ENCODE results near the gene SCN5A. TPM values are rescaled to one million over a fixed set of nuclear protein-coding genes. Genes with fewer than 3 reads are reported as not detected.

The SCN5A gene
- total and polyA plus RNA-seq, 2 of the 13 experiments (the other 11 are each of a cell fraction or from before 2014, with no cell fraction given): 0.22 TPM; not detected in 1

- ChIA-PET POLR2A (no interaction called here), CTCF (ENCODE audit: low intra/inter-chr PET ratio, low total read pairs) (no interaction called here)
- 0% methylated on average over 2 of the region's 6 CpGs for WGBS (ENCODE audit: low lambda C conversion rate)
- ATAC-seq: no peak
- no peak overlapping the region for H3K27ac ChIP-seq (ENCODE audit: extremely low read length, insufficient read depth, low read length)
- no peak overlapping the region for H2AFZ ChIP-seq (ENCODE audit: low read length)
- BruUV-seq (replicated peaks): no TSS peak
- TF ChIP-seq TAF1 (CRISPR knock-in tag; IDR thresholded peaks at IDR 0.05): no peak
- TF ChIP-seq, protein P1, sequence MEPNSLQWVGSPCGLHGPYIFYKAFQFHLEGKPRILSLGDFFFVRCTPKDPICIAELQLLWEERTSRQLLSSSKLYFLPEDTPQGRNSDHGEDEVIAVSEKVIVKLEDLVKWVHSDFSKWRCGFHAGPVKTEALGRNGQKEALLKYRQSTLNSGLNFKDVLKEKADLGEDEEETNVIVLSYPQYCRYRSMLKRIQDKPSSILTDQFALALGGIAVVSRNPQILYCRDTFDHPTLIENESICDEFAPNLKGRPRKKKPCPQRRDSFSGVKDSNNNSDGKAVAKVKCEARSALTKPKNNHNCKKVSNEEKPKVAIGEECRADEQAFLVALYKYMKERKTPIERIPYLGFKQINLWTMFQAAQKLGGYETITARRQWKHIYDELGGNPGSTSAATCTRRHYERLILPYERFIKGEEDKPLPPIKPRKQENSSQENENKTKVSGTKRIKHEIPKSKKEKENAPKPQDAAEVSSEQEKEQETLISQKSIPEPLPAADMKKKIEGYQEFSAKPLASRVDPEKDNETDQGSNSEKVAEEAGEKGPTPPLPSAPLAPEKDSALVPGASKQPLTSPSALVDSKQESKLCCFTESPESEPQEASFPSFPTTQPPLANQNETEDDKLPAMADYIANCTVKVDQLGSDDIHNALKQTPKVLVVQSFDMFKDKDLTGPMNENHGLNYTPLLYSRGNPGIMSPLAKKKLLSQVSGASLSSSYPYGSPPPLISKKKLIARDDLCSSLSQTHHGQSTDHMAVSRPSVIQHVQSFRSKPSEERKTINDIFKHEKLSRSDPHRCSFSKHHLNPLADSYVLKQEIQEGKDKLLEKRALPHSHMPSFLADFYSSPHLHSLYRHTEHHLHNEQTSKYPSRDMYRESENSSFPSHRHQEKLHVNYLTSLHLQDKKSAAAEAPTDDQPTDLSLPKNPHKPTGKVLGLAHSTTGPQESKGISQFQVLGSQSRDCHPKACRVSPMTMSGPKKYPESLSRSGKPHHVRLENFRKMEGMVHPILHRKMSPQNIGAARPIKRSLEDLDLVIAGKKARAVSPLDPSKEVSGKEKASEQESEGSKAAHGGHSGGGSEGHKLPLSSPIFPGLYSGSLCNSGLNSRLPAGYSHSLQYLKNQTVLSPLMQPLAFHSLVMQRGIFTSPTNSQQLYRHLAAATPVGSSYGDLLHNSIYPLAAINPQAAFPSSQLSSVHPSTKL (CRISPR knock-in tag; IDR thresholded peaks at IDR 0.05): no peak
- no peak for TF ChIP-seq ZNF260 (CRISPR knock-in tag; IDR thresholded peaks at IDR 0.05; ENCODE audit: borderline replicate concordance, low read depth)
- no peak for TF ChIP-seq SRSF1 (optimal IDR thresholded peaks at IDR 0.05; ENCODE audit: low read depth, low read length)
- TF ChIP-seq CCDC6 (CRISPR knock-in tag; IDR thresholded peaks at IDR 0.05): no peak
- H4K20me1 ChIP-seq (ENCODE audit: insufficient read depth, low read length): 0 out of 2 replicates have a peak, but pooled peaks cover 2% of the 10 kb centered on the region
- no peaks in the 10 kb centered on the region for H3K36me3 ChIP-seq (replicated peaks in 1 of 2; ENCODE audit: control insufficient read depth in 1 of 2, insufficient read depth in 2 of 2, low read length in 2 of 2)
- H3K9ac ChIP-seq (ENCODE audit: insufficient read depth, low read depth, low read length): no peak overlapping the region
- H3K4me3 ChIP-seq (replicated peaks in 1 of 3; ENCODE audit: insufficient read depth in 1 of 3, low read depth in 2 of 3, low read length in 3 of 3): no peak overlapping the region
- DNase-seq (ENCODE audit: low spot score): no peak
- in situ Hi-C loops (cut with HindIII; ENCODE audit: extremely low pct_ligation_motif_present, low pct_unique_long_range_greater_than_20kb) (no loop called here), intact Hi-C loops (cut with micrococcal nuclease; ENCODE audit: unreplicated experiment) (no loop called here)
- H3K79me2 ChIP-seq (ENCODE audit: insufficient read depth, low read length): no peaks in the 10 kb centered on the region
- peaks cover 10 to 76% of the 10 kb centered on the region in 2 experiments for H3K27me3 ChIP-seq (ENCODE audit: control insufficient read depth in 1 of 2, insufficient read depth in 2 of 2, low read length in 2 of 2)
- FAIRE-seq: no peak
- H3K9me3 ChIP-seq (ENCODE audit: low read length): no peaks in the 10 kb centered on the region
- no peak overlapping the region for H3K4me2 ChIP-seq (ENCODE audit: low read depth, low read length)
- H3K4me1 ChIP-seq (ENCODE audit: insufficient read depth, low read length): no peaks in the 10 kb centered on the region
Observed at GRCh38 chr3:38610436-38610835, 39.1 kb downstream of the SCN5A start.
